Glomerular visceral epithelial cell (primary cell): ENCODE results near the gene PLEKHG4B.
A peak's percentile ranks its signal among the peaks of the same experiment; 100 is the strongest.
"Not testable (repeated sequence)": the region's sequence is repeated elsewhere in the genome, so short reads cannot be mapped to it uniquely, and the experiment has no call there.

ENCODE experiments used
- DNase-seq: peaks from one replicate; pipeline ENCODE4 v3.0.0-alpha.2; 2016; ENCODE audit errors: extremely low spot score

PLEKHG4B gene

GRCh38 chr5:91556-92263, at the start of gene PLEKHG4B:
PLEKHG4B (plus strand) TSS chr5:92168; CDS start chr5:92232, 64 bp downstream.
- peak; percentile 48 for DNase-seq

- DNase-seq = peak; percentile 33
Observed at GRCh38 chr5:42250-42649, 49.7 kb upstream of the PLEKHG4B start.

- DNase-seq = no peak
Observed at GRCh38 chr5:48192-48591, 43.8 kb upstream of the PLEKHG4B start.

- DNase-seq = not testable (repeated sequence)
Observed at GRCh38 chr5:49530-49929, 42.4 kb upstream of the PLEKHG4B start.

- DNase-seq = no peak
Observed at GRCh38 chr5:49953-50544, 41.9 kb upstream of the PLEKHG4B start.

- no peak for DNase-seq
Observed at GRCh38 chr5:50724-51499, 41.1 kb upstream of the PLEKHG4B start.

GRCh38 chr5:51500-51823, 40.5 kb upstream of the PLEKHG4B start:
- no peak for DNase-seq

GRCh38 chr5:53381-54174, 38.4 kb upstream of the PLEKHG4B start:
- DNase-seq = peak; percentile 81

GRCh38 chr5:54175-54730, 37.7 kb upstream of the PLEKHG4B start:
- no peak for DNase-seq

- DNase-seq = no peak
Observed at GRCh38 chr5:54876-55569, 36.9 kb upstream of the PLEKHG4B start.

GRCh38 chr5:56561-57290, 35.2 kb upstream of the PLEKHG4B start:
- peak; percentile 50 for DNase-seq

GRCh38 chr5:60250-60649, 31.7 kb upstream of the PLEKHG4B start:
- not testable (repeated sequence) for DNase-seq

- no peak for DNase-seq
Observed at GRCh38 chr5:70440-70839, 21.5 kb upstream of the PLEKHG4B start.

- not testable (repeated sequence) for DNase-seq
Observed at GRCh38 chr5:72316-73180, 19.4 kb upstream of the PLEKHG4B start.

- DNase-seq = not testable (repeated sequence)
Observed at GRCh38 chr5:73181-73447, 18.9 kb upstream of the PLEKHG4B start.

- DNase-seq = no peak
Observed at GRCh38 chr5:73768-74502, 18.0 kb upstream of the PLEKHG4B start.

- DNase-seq = no peak
Observed at GRCh38 chr5:74503-75109, 17.4 kb upstream of the PLEKHG4B start.
